GM12878 (cell line): ENCODE results near the gene SETD6. TPM values are rescaled to one million over a fixed set of nuclear protein-coding genes. Genes with fewer than 3 reads are reported as not detected.

Experiments
- ATAC-seq: fragments of 200-7000 bp; cut with Tn5 transposase; 3 replicates; pipeline ENCODE4 v1.9.1; 2020; ENCODE audit warnings: mild to moderate bottlenecking, moderate library complexity
- BruUV-seq: library from RNA; stranded (reverse); fragments of 400-500 nt; replicated peaks from 2 replicates; lab custom pipeline; 2021; lab: Mats Ljungman, UMichigan
- CTCF ChIA-PET: fragments of 300-600 bp; sonication (Branson Sonifier 250); formaldehyde crosslinking; extraction: SDS; loops from one replicate; lab custom pipeline; 2021; ENCODE audit warnings: inconsistent platforms; lab: Yijun Ruan, JAX
- POLR2A ChIA-PET: fragments of 350-600 bp; formaldehyde crosslinking; extraction: SDS; loops from one replicate; lab custom pipeline; 2021; ENCODE audit warnings: inconsistent platforms; lab: Charles Lee
- RAD21 ChIA-PET: fragments of 300-600 bp; sonication (Branson Sonifier 250); formaldehyde crosslinking; loops from one replicate; lab custom pipeline; 2023; ENCODE audit warnings: antibody characterized with exemption; ENCODE audit not compliant: unreplicated experiment; lab: Charles Lee
- SMC1A ChIA-PET: fragments of 300-600 bp; sonication (Branson Sonifier 250); formaldehyde crosslinking; loops from one replicate; lab custom pipeline; 2023; ENCODE audit not compliant: unreplicated experiment, uncharacterized antibody; lab: Charles Lee
- DNase-seq: peaks from one replicate; pipeline ENCODE4 v3.0.0-alpha.2; 2011; ENCODE audit warnings: low read depth, low spot score
- FAIRE-seq: peaks from 3 replicates; lab custom pipeline; 2011; peaks lifted over from hg19 to GRCh38; lab: Jason Lieb, UNC
- H2AFZ ChIP-seq: 2 replicates; pipeline ENCODE4 v1.6.0; 2011; ENCODE audit warnings: low read depth, low read length, control low read depth; ENCODE audit not compliant: control insufficient read depth
- H3K27ac ChIP-seq: 2 replicates; pipeline ENCODE4 v1.5.1; 2011; ENCODE audit warnings: control low read depth; ENCODE audit not compliant: control insufficient read depth, insufficient read depth
- H3K27me3 ChIP-seq, 2 experiments: replicated peaks in 1 of 2; 2 replicates each; pipeline versions ENCODE4 v1.6.0 to v1.6.1; 2011; ENCODE audit warnings: low read length in 1 of 2; ENCODE audit not compliant: control insufficient read depth in 2 of 2, insufficient read depth in 2 of 2
- H3K36me3 ChIP-seq, 2 experiments: 2 replicates each; pipeline ENCODE4 v1.5.1; 2011; ENCODE audit warnings: low read length in 1 of 2; ENCODE audit not compliant: control insufficient read depth in 2 of 2, insufficient read depth in 2 of 2
- H3K4me1 ChIP-seq: 2 replicates; pipeline ENCODE4 v1.6.1; 2011; ENCODE audit warnings: mild to moderate bottlenecking, low read length, moderate library complexity, mixed read lengths; ENCODE audit not compliant: control insufficient read depth, insufficient read depth
- H3K4me2 ChIP-seq: 2 replicates; pipeline ENCODE4 v1.6.0; 2011; ENCODE audit warnings: control low read depth; ENCODE audit not compliant: control insufficient read depth, insufficient read depth
- H3K4me3 ChIP-seq: fragments of 200-600 bp; sonication (generic); 2 replicates; pipeline ENCODE4 v1.5.1; 2016
- H3K79me2 ChIP-seq: 2 replicates; pipeline ENCODE4 v1.6.0; 2011; ENCODE audit warnings: low read length; ENCODE audit not compliant: control insufficient read depth, insufficient read depth
- H3K9ac ChIP-seq: 2 replicates; pipeline ENCODE4 v1.8.0; 2011; ENCODE audit warnings: low read length, control low read depth, mixed read lengths; ENCODE audit not compliant: control insufficient read depth, insufficient read depth
- H3K9me3 ChIP-seq: replicated peaks from 3 replicates; pipeline ENCODE4 v1.5.1; 2011; ENCODE audit warnings: mild to moderate bottlenecking, low read length; ENCODE audit not compliant: control insufficient read depth, insufficient read depth
- H4K20me1 ChIP-seq: 2 replicates; pipeline ENCODE4 v1.6.0; 2011; ENCODE audit not compliant: control insufficient read depth, insufficient read depth
- ASH2L ChIP-seq: fragments of 300-600, 200-600 bp; sonication (generic); IDR thresholded peaks from 2 replicates; pipeline ENCODE4 v1.6.1; 2017; ENCODE audit warnings: low read depth, mild to moderate bottlenecking, borderline replicate concordance
- HCFC1 ChIP-seq: fragments of 150-350 bp; IDR thresholded peaks from 2 replicates; pipeline ENCODE4 v1.6.1; 2014; ENCODE audit warnings: low read length
- JUNB ChIP-seq: IDR thresholded peaks from 2 replicates; pipeline ENCODE4 v1.6.1; 2016; ENCODE audit warnings: antibody characterized with exemption, mild to moderate bottlenecking
- MXI1 ChIP-seq: fragments of 150-350 bp; IDR thresholded peaks from 2 replicates; pipeline ENCODE4 v1.6.1; 2011; ENCODE audit warnings: low read depth, mild to moderate bottlenecking, inconsistent platforms, low read length, improper control_type of control experiment
- ZNF217 ChIP-seq: fragments of 450-650 bp; IDR thresholded peaks from 2 replicates; pipeline ENCODE4 v1.6.1; 2017; ENCODE audit warnings: antibody characterized with exemption, mild to moderate bottlenecking
- WGBS: methylation state at CpG from one replicate; pipeline ENCODE4 v1.1.6; 2016; ENCODE audit warnings: low lambda C conversion rate; ENCODE audit not compliant: insufficient replicate concordance, insufficient coverage; ENCODE audit errors: missing lambda C conversion rate; 5-methylcytosine and 5-hydroxymethylcytosine counted together
- in situ Hi-C: fragments of 300-500 bp; cut with MboI; formaldehyde crosslinking; loops from 9 replicates; pipeline ENCODE4 v1.14.3; 2018; ENCODE audit warnings: mixed read lengths
- intact Hi-C: fragments of 100-400 bp; cut with micrococcal nuclease; formaldehyde crosslinking; loops from one replicate; pipeline ENCODE4 v1.14.2; 2022; ENCODE audit not compliant: unreplicated experiment
- polyA plus RNA-seq, 11 experiments: library from polyadenylated mRNA; depleted of rRNA in 4 of 11; unstranded in 6 of 11; stranded (reverse) in 5 of 11; fragments of >200 nt; fragmentation: Nextera tagmentation in 4 of 11; fragmentation: Illumina TruSeq in 1 of 11; extraction: Ambion mirVana in 4 of 11; extraction: Trizol in 1 of 11; gene quantifications; 1 replicate in 1 of 11; 2 replicates in 10 of 11; pipeline versions ENCODE4 v1.2.1 to v1.2.3, GENCODE V29; 2011 to 2016; ENCODE audit warnings: inconsistent platforms in 2 of 11, missing spikeins in 2 of 11, low read depth in 1 of 11
- total RNA-seq, 4 experiments: library from RNA; depleted of rRNA in 3 of 4; stranded (reverse); fragments of >200 nt in 3 of 4; fragmentation: Illumina TruSeq in 1 of 4; extraction: Trizol in 1 of 4; gene quantifications; 2 replicates each; pipeline versions ENCODE4 v1.2.1 to v1.2.3, GENCODE V29; 2013 to 2021
- TF ChIP-seq, protein P1 (sequence below): fragments of 450-650 bp; IDR thresholded peaks from 2 replicates; pipeline ENCODE4 v1.6.1; 2016; ENCODE audit warnings: mild to moderate bottlenecking, moderate library complexity, borderline replicate concordance

The SETD6 gene
- total and polyA plus RNA-seq, 10 of the 15 experiments (the other 5 are each of a cell fraction or from before 2014, with no cell fraction given) = 8.2 to 23.8 (median 16.2) TPM

DNA sequence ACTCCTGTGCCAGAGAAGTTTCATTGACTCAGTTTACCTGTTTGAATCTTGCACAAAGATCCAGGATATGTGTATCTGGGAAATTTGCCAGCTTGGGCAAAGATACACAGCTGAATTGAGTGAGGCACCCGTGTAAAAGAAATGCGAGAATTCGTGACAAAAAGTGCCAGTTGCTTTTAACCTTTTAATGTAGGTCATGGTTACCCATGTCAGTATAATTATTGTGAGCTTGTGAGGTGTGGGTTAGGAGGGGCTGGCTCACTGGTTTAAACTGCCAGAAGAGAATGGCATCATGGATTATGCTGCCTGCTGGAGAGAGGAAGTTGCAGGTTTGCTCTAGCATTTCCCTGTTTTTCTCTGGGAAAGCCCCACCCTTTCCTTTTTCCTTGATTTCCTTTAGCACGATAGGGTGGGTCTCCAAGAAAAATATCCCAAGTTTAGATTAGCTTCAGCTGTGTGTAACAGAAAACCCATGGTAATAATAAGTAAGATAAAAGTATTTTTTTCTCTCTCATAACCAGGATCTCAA, 40.2 kb upstream of the SETD6 start:
- CTCF ChIA-PET = interaction anchor here (0.6 to 1.0 kb wide), 3 partner anchors 139 to 953 kb away, joined by 3 read pairs; no protein-coding TSS in a partner anchor
- Histone ChIP-seq H3K9me3 (no peaks in the 10 kb centered on the region), H4K20me1 (no peaks in the 10 kb centered on the region), H3K4me3 (no peak overlapping the region), H3K9ac (no peak overlapping the region), H2AFZ (no peak overlapping the region), H3K36me3 (no peaks in the 10 kb centered on the region), H3K27me3 (peaks cover 4% of the 10 kb centered on the region in 2 experiments; a peak in 3 of 4 replicates), H3K4me1 (no peaks in the 10 kb centered on the region), H3K4me2 (no peak overlapping the region), H3K27ac (no peak overlapping the region), H3K79me2 (no peaks in the 10 kb centered on the region)
- intact Hi-C loops (no loop called here), in situ Hi-C loops (no loop called here)
- DNase-seq (no peak), ATAC-seq (no peak), FAIRE-seq (no peak)
- SMC1A ChIA-PET = interaction anchor here (1.6 kb wide), 1 partner anchor 9 kb away, joined by 4 read pairs; no protein-coding TSS in a partner anchor
- no peak for TF ChIP-seq MXI1
- no peak for TF ChIP-seq JUNB
- TF ChIP-seq HCFC1 = no peak
- no peak for TF ChIP-seq ZNF217
- no peak for TF ChIP-seq ASH2L
- TF ChIP-seq, protein P1, sequence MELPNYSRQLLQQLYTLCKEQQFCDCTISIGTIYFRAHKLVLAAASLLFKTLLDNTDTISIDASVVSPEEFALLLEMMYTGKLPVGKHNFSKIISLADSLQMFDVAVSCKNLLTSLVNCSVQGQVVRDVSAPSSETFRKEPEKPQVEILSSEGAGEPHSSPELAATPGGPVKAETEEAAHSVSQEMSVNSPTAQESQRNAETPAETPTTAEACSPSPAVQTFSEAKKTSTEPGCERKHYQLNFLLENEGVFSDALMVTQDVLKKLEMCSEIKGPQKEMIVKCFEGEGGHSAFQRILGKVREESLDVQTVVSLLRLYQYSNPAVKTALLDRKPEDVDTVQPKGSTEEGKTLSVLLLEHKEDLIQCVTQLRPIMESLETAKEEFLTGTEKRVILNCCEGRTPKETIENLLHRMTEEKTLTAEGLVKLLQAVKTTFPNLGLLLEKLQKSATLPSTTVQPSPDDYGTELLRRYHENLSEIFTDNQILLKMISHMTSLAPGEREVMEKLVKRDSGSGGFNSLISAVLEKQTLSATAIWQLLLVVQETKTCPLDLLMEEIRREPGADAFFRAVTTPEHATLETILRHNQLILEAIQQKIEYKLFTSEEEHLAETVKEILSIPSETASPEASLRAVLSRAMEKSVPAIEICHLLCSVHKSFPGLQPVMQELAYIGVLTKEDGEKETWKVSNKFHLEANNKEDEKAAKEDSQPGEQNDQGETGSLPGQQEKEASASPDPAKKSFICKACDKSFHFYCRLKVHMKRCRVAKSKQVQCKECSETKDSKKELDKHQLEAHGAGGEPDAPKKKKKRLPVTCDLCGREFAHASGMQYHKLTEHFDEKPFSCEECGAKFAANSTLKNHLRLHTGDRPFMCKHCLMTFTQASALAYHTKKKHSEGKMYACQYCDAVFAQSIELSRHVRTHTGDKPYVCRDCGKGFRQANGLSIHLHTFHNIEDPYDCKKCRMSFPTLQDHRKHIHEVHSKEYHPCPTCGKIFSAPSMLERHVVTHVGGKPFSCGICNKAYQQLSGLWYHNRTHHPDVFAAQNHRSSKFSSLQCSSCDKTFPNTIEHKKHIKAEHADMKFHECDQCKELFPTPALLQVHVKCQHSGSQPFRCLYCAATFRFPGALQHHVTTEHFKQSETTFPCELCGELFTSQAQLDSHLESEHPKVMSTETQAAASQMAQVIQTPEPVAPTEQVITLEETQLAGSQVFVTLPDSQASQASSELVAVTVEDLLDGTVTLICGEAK = no peak
- POLR2A ChIA-PET = no interaction called here
- 27% methylated on average over 4 of the region's 4 CpGs for WGBS
- no TSS peak for BruUV-seq
- RAD21 ChIA-PET = no interaction called here
